Calu3 (cell line): ENCODE data around the gene TLCD2. TPM values are rescaled to one million over a fixed set of nuclear protein-coding genes. Genes with fewer than 3 reads are reported as not detected.

Experiments used
- BruUV-seq: library from RNA; stranded (reverse); fragments of 400-500 nt; replicated peaks from 2 replicates; lab custom pipeline; 2021; lab: Mats Ljungman, UMichigan
- CTCF ChIA-PET: fragments of 300-600 bp; sonication (Branson Sonifier 250); formaldehyde crosslinking; loops from one replicate; lab custom pipeline; 2022; ENCODE audit warnings: antibody characterized with exemption; lab: Charles Lee
- DNase-seq: peaks from one replicate; pipeline ENCODE4 v3.0.0; 2022
- H3K27ac Mint-ChIP-seq: one replicate; pipeline ENCODE4 v1.8.0; 2022; ENCODE audit warnings: mixed read lengths; ENCODE audit not compliant: unreplicated experiment
- H3K27me3 Mint-ChIP-seq: one replicate; pipeline ENCODE4 v1.8.0; 2022; ENCODE audit warnings: mixed read lengths; ENCODE audit not compliant: unreplicated experiment
- H3K36me3 Mint-ChIP-seq: one replicate; pipeline ENCODE4 v1.8.0; 2022; ENCODE audit warnings: mild to moderate bottlenecking, moderate library complexity, mixed read lengths; ENCODE audit not compliant: insufficient read depth, unreplicated experiment
- H3K4me1 Mint-ChIP-seq: one replicate; pipeline ENCODE4 v1.8.0; 2022; ENCODE audit warnings: mild to moderate bottlenecking, low read depth, mixed read lengths; ENCODE audit not compliant: unreplicated experiment
- H3K4me3 Mint-ChIP-seq: one replicate; pipeline ENCODE4 v1.8.0; 2022; ENCODE audit warnings: mild to moderate bottlenecking, low read depth, moderate library complexity, mixed read lengths; ENCODE audit not compliant: unreplicated experiment
- H3K9me3 Mint-ChIP-seq: one replicate; pipeline ENCODE4 v1.8.0; 2022; ENCODE audit warnings: low read depth, mixed read lengths; ENCODE audit not compliant: unreplicated experiment
- intact Hi-C: fragments of 100-400 bp; cut with micrococcal nuclease; formaldehyde crosslinking; loops from one replicate; pipeline ENCODE4 v1.10.0; 2022; ENCODE audit not compliant: unreplicated experiment
- total RNA-seq: library from RNA; stranded (reverse); gene quantifications from 2 replicates; pipeline ENCODE4 v1.2.3, GENCODE V29; 2022
- TF ChIP-seq, protein P1 (sequence below): fragments of 200-600 bp; IDR thresholded peaks from one replicate; pipeline ENCODE4 v1.8.0; 2022; ENCODE audit warnings: antibody characterized with exemption; ENCODE audit not compliant: unreplicated experiment

TLCD2 gene
- total RNA-seq, 1 experiment from 2014 or later: 5.9 TPM

DNA sequence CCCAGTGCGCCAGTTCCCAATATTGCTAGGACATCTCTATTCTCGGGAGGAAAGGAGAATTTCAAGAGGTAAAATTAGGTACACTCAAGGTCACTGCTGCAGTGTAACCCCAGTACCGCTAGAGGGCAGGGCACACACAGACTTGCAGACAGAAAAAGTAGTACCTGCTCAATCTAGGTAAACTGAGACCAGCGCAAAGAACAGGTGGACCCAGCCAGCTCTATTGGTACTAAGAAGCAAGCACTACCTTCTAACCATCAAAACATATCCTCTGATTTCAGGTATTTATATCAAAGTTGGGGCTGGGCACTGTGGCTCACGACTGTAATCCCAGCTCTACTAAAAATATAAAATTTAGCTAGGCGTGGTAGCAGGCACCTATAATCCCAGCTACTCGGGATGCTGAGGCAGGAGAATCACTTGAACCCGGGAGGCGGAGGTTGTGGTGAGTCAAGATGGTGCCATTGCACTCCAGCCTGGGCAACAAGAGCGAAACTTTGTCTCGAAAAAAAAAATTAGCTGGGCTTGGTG, 10.7 kb upstream of the TLCD2 start:
- BruUV-seq: no TSS peak
- Mint-ChIP-seq H3K27me3 (no peaks in the 10 kb centered on the region), H3K9me3 (no peaks in the 10 kb centered on the region), H3K36me3 (peaks cover 45% of the 10 kb centered on the region), H3K27ac (no peak overlapping the region), H3K4me1 (no peaks in the 10 kb centered on the region), H3K4me3 (peak overlapping the region; percentile 37)
- peak; percentile 57 for DNase-seq
- intact Hi-C loops: no loop called here
- TF ChIP-seq, protein P1, sequence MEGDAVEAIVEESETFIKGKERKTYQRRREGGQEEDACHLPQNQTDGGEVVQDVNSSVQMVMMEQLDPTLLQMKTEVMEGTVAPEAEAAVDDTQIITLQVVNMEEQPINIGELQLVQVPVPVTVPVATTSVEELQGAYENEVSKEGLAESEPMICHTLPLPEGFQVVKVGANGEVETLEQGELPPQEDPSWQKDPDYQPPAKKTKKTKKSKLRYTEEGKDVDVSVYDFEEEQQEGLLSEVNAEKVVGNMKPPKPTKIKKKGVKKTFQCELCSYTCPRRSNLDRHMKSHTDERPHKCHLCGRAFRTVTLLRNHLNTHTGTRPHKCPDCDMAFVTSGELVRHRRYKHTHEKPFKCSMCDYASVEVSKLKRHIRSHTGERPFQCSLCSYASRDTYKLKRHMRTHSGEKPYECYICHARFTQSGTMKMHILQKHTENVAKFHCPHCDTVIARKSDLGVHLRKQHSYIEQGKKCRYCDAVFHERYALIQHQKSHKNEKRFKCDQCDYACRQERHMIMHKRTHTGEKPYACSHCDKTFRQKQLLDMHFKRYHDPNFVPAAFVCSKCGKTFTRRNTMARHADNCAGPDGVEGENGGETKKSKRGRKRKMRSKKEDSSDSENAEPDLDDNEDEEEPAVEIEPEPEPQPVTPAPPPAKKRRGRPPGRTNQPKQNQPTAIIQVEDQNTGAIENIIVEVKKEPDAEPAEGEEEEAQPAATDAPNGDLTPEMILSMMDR: peak; percentile 69
- CTCF ChIA-PET: interaction anchor here (1.6 to 1.9 kb wide), 2 partner anchors 63 to 144 kb away, joined by 7 read pairs; no protein-coding TSS in a partner anchor

DNA sequence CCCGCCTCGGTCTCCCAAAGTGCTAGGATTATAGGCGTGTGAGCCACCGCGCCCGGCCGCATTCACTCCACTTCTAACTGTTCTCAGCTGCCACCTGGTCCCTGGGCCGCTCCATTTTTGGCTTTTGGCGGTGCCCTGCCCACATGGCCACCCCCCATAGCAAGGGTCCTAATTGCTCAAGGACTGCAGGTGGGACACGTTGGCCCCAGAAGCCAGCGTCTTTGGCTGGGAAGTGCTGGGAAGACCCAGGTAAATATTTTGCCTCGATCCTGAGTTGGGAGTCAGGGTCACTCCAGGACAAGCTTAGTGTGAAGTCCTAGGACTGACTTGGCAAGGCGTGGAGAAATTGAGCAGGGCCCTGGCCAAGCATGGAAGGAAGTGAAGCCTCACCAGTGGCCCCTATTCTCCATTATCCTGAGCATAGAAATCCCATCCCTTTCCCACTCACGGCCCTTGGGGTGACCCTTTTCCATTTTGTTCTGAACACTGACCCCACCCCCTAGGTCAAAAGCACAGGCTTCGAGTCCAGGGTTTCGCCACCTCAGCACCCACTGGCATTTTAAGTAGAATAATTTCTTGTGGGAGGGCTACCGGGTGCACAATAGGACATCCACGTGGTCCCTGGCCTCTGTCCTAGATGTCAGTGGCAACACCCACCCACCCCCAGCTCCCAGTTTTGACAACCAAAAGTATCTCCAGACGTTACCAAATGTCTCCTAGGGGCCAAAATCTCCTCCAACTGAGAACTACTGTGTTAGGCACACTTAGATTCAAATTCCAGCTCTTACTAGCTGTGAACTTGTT, 8.4 kb upstream of the TLCD2 start:
- no peaks in the 10 kb centered on the region for H3K9me3 Mint-ChIP-seq
- intact Hi-C loops: no loop called here
- no peaks in the 10 kb centered on the region for H3K27me3 Mint-ChIP-seq
- no peak overlapping the region for H3K4me3 Mint-ChIP-seq
- no peak for DNase-seq
- TF ChIP-seq, protein P1: no peak
- no peaks in the 10 kb centered on the region for H3K4me1 Mint-ChIP-seq
- H3K27ac Mint-ChIP-seq: peak overlapping the region; percentile 96
- CTCF ChIA-PET: no interaction called here
- no TSS peak for BruUV-seq
- H3K36me3 Mint-ChIP-seq: peaks cover 56% of the 10 kb centered on the region

DNA sequence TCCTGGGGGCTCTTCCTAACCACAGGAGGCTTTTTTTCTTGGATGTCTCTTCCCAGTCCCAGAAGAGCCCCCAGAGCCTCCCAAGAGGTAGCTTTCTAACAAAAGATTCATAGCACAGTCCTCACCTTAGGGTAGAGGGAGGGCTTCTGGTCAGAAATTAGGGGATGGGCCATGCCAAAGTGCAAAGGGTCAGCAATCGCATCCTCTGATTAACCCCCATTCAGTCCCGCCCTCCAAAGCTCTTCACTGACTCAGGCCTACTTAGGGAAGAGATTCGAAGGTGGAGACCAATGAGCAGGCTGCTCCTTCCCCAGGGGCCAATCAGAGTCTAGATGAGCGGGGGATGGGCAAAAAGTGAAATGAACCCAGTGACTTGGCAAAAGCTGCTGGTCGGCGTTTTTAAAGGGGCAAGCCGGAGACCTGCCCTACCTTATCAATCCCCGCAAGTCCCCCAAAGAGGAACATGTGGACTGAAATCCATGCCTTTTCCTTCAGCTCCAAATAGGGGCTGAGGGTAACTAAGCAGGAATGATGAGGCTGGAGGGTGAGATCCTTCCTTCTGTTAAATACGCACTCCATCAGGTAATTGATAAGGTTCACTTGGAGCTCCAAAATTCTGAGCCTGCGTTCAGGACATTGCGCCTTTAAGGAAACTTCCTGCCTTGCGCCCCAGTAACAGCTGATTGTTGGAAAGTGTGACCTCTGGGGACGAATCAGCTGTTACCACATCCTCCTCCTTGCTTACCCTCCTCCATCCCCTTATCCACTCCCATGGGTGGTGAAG, 6.9 kb upstream of the TLCD2 start:
- H3K4me3 Mint-ChIP-seq: peak overlapping the region; percentile 80

More for the DNA sequence above, 6.9 kb upstream of the TLCD2 start:
- Mint-ChIP-seq H3K4me1 (no peaks in the 10 kb centered on the region), H3K27me3 (no peaks in the 10 kb centered on the region), H3K27ac (peak overlapping the region; percentile 96), H3K9me3 (no peaks in the 10 kb centered on the region), H3K36me3 (peaks cover 64% of the 10 kb centered on the region)
- BruUV-seq: TSS peak; percentile 74
- TF ChIP-seq, protein P1: no peak
- CTCF ChIA-PET: interaction anchor here (0.5 to 1.5 kb wide), 7 partner anchors 8 to 722 kb away, joined by 3 to 7 read pairs (median 5); partner anchors contain the start of gene RILP
- DNase-seq: peak; percentile 90
- intact Hi-C loops: no loop called here
